Activated CD4-positive, CD25-positive, alpha-beta regulatory T cell treated with anti-CD3 and anti-CD28 coated beads, Interleukin-2, amount 50 U/mL, for 16 hours (primary cell): Measurements from ENCODE around the gene PARD3B.
"Not testable (repeated sequence)": the region's sequence is repeated elsewhere in the genome, so short reads cannot be mapped to it uniquely, and the experiment has no call there.

ENCODE experiments used
- DNase-seq: peaks from one replicate; pipeline ENCODE4 v3.0.0-alpha.2; 2020; ENCODE audit warnings: low read depth, low spot score

The PARD3B gene

GRCh38 chr2:205188239-205189138, 643.2 kb downstream of the PARD3B start:
- DNase-seq: no peak

- no peak for DNase-seq
Observed at GRCh38 chr2:205189301-205189700, 644.0 kb downstream of the PARD3B start.

GRCh38 chr2:205190528-205190927, 645.3 kb downstream of the PARD3B start:
- no peak for DNase-seq

- no peak for DNase-seq
Observed at GRCh38 chr2:205193125-205193835, 648.0 kb downstream of the PARD3B start.

GRCh38 chr2:205193836-205194228, 648.6 kb downstream of the PARD3B start:
- no peak for DNase-seq

GRCh38 chr2:205197468-205198139, 652.3 kb downstream of the PARD3B start:
- no peak for DNase-seq

- no peak for DNase-seq
Observed at GRCh38 chr2:205198140-205198525, 652.9 kb downstream of the PARD3B start.

GRCh38 chr2:205199165-205199850, 654.0 kb downstream of the PARD3B start:
- DNase-seq: no peak

- DNase-seq: no peak
Observed at GRCh38 chr2:205210494-205210893, 665.2 kb downstream of the PARD3B start.

- DNase-seq: no peak
Observed at GRCh38 chr2:205212357-205212756, 667.1 kb downstream of the PARD3B start.

- no peak for DNase-seq
Observed at GRCh38 chr2:205216092-205216491, 670.8 kb downstream of the PARD3B start.

GRCh38 chr2:205216580-205216979, 671.3 kb downstream of the PARD3B start:
- no peak for DNase-seq

- DNase-seq: no peak
Observed at GRCh38 chr2:205217004-205217403, 671.7 kb downstream of the PARD3B start.

- DNase-seq: no peak
Observed at GRCh38 chr2:205218056-205218455, 672.8 kb downstream of the PARD3B start.

- DNase-seq: not testable (repeated sequence)
Observed at GRCh38 chr2:205218816-205219215, 673.5 kb downstream of the PARD3B start.

GRCh38 chr2:205220559-205220958, 675.3 kb downstream of the PARD3B start:
- DNase-seq: no peak

GRCh38 chr2:205232086-205232485, 686.8 kb downstream of the PARD3B start:
- DNase-seq: no peak

GRCh38 chr2:205235434-205235833, 690.2 kb downstream of the PARD3B start:
- DNase-seq: no peak

- DNase-seq: no peak
Observed at GRCh38 chr2:205237524-205237923, 692.2 kb downstream of the PARD3B start.

- no peak for DNase-seq
Observed at GRCh38 chr2:205245001-205245400, 699.7 kb downstream of the PARD3B start.

GRCh38 chr2:205245652-205246051, 700.4 kb downstream of the PARD3B start:
- no peak for DNase-seq

- DNase-seq: no peak
Observed at GRCh38 chr2:205259121-205259520, 713.8 kb downstream of the PARD3B start.
